Activated gamma-delta T cell (primary cell): ENCODE data around the gene TRAF2.

Experiments
- DNase-seq: peaks from one replicate; lab custom pipeline; 2025; lab: John Stamatoyannopoulos, UW

TRAF2 gene

GRCh38 chr9:136949817-136950655, 63.7 kb downstream of the TRAF2 start:
- peak; percentile 96 for DNase-seq

- DNase-seq, result no peak
These were observed 64.5 kb downstream of the TRAF2 start for GRCh38 chr9:136950656-136951276.

- no peak for DNase-seq
These were observed 65.4 kb downstream of the TRAF2 start, which contains the start of gene LCN12 for GRCh38 chr9:136951541-136952320. Gene LCN12 (plus strand): TSS chr9:136952273. CDS start chr9:136952328, 55 bp downstream.

GRCh38 chr9:136952321-136952850, 66.1 kb downstream of the TRAF2 start:
- no peak for DNase-seq

- DNase-seq, result no peak
These were observed 66.8 kb downstream of the TRAF2 start for GRCh38 chr9:136952876-136953770.

- no peak for DNase-seq
These were observed 67.5 kb downstream of the TRAF2 start for GRCh38 chr9:136953771-136954269.

- DNase-seq, result no peak
These were observed 68.2 kb downstream of the TRAF2 start for GRCh38 chr9:136954270-136955083.

GRCh38 chr9:136955202-136955942, 69.1 kb downstream of the TRAF2 start:
- no peak for DNase-seq

- no peak for DNase-seq
These were observed 69.6 kb downstream of the TRAF2 start for GRCh38 chr9:136955943-136956335.

GRCh38 chr9:136956604-136957003, 70.3 kb downstream of the TRAF2 start:
- DNase-seq, result no peak

- no peak for DNase-seq
These were observed 71.1 kb downstream of the TRAF2 start for GRCh38 chr9:136957461-136957860.

- DNase-seq, result no peak
These were observed 71.6 kb downstream of the TRAF2 start for GRCh38 chr9:136957901-136958300.

- DNase-seq, result no peak
These were observed 72.2 kb downstream of the TRAF2 start for GRCh38 chr9:136958473-136958872.

GRCh38 chr9:136958898-136959850, 72.9 kb downstream of the TRAF2 start:
- DNase-seq, result no peak

GRCh38 chr9:136960212-136960937, 74.1 kb downstream of the TRAF2 start:
- DNase-seq, result peak; percentile 38

- no peak for DNase-seq
These were observed 74.6 kb downstream of the TRAF2 start for GRCh38 chr9:136960938-136961275.

- DNase-seq, result no peak
These were observed 75.2 kb downstream of the TRAF2 start for GRCh38 chr9:136961279-136962065.
